RWPE2 (cell line): Measurements from ENCODE around the gene RXRA.

ENCODE experiments used
- ATAC-seq: fragments of 200-7000 bp; cut with Tn5 transposase; 3 replicates; pipeline ENCODE4 v1.9.1; 2021; ENCODE audit warnings: low read depth
- DNase-seq: peaks from one replicate; pipeline ENCODE4 v3.0.0-alpha.2; 2020; ENCODE audit warnings: low spot score
- H3K27ac ChIP-seq: fragments of 450-650 bp; 2 replicates; pipeline ENCODE4 v1.5.1; 2017; ENCODE audit warnings: mild to moderate bottlenecking; ENCODE audit not compliant: poor library complexity, severe bottlenecking
- H3K27me3 ChIP-seq: fragments of 250-450 bp; sonication (Bioruptor Pico); 2 replicates; pipeline ENCODE4 v1.5.1; 2021; ENCODE audit warnings: mild to moderate bottlenecking, moderate library complexity; ENCODE audit not compliant: insufficient read depth, poor library complexity, severe bottlenecking
- H3K36me3 ChIP-seq: fragments of 250-450 bp; sonication (Bioruptor Pico); 2 replicates; pipeline ENCODE4 v1.5.1; 2020; ENCODE audit warnings: low read depth, mild to moderate bottlenecking, moderate library complexity
- H3K4me1 ChIP-seq: fragments of 250-450 bp; sonication (Bioruptor Pico); 2 replicates; pipeline ENCODE4 v1.5.1; 2021; ENCODE audit warnings: mild to moderate bottlenecking, moderate library complexity; ENCODE audit not compliant: insufficient read depth, poor library complexity, severe bottlenecking
- H3K4me3 ChIP-seq: fragments of 250-450 bp; sonication (Bioruptor Pico); 2 replicates; pipeline ENCODE4 v1.5.1; 2021; ENCODE audit warnings: mild to moderate bottlenecking, moderate library complexity; ENCODE audit not compliant: severe bottlenecking
- H3K9me3 ChIP-seq: fragments of 250-450 bp; sonication (Bioruptor Pico); 2 replicates; pipeline ENCODE4 v1.5.1; 2021; ENCODE audit warnings: mild to moderate bottlenecking, moderate library complexity; ENCODE audit not compliant: severe bottlenecking
- TF ChIP-seq, protein P1 (sequence below): fragments of 450-650 bp; IDR thresholded peaks from one replicate; pipeline ENCODE4 v1.5.1; 2017; ENCODE audit warnings: mild to moderate bottlenecking, moderate library complexity; ENCODE audit not compliant: poor library complexity, severe bottlenecking

RXRA gene

DNA sequence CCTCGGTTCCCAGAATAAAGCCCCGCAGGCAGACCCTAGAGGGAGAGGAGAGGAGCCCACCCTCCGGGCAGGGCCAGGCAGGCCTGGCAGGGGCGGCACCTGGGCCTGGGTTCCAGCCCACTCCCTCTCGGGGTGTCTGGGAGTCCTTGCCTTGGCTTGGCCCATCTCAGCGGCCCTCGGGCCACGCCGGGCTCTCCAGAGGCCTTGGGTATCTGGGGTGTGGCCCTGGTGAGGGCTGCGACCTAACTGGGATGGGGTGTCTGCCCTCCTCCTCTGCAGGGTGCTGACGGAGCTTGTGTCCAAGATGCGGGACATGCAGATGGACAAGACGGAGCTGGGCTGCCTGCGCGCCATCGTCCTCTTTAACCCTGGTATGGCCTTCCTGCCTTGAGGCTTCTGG lies 105.4 kb downstream of the RXRA start:
- ATAC-seq (no peak), DNase-seq (no peak)
- H3K36me3 ChIP-seq, result peaks cover 39% of the 10 kb centered on the region
- H3K27me3 ChIP-seq, result no peaks in the 10 kb centered on the region
- H3K27ac ChIP-seq, result peak overlapping the region; percentile 51
- peaks cover 17% of the 10 kb centered on the region for H3K4me1 ChIP-seq
- no peak overlapping the region for H3K4me3 ChIP-seq
- TF ChIP-seq, protein P1, sequence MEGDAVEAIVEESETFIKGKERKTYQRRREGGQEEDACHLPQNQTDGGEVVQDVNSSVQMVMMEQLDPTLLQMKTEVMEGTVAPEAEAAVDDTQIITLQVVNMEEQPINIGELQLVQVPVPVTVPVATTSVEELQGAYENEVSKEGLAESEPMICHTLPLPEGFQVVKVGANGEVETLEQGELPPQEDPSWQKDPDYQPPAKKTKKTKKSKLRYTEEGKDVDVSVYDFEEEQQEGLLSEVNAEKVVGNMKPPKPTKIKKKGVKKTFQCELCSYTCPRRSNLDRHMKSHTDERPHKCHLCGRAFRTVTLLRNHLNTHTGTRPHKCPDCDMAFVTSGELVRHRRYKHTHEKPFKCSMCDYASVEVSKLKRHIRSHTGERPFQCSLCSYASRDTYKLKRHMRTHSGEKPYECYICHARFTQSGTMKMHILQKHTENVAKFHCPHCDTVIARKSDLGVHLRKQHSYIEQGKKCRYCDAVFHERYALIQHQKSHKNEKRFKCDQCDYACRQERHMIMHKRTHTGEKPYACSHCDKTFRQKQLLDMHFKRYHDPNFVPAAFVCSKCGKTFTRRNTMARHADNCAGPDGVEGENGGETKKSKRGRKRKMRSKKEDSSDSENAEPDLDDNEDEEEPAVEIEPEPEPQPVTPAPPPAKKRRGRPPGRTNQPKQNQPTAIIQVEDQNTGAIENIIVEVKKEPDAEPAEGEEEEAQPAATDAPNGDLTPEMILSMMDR, result no peak
- no peaks in the 10 kb centered on the region for H3K9me3 ChIP-seq

DNA sequence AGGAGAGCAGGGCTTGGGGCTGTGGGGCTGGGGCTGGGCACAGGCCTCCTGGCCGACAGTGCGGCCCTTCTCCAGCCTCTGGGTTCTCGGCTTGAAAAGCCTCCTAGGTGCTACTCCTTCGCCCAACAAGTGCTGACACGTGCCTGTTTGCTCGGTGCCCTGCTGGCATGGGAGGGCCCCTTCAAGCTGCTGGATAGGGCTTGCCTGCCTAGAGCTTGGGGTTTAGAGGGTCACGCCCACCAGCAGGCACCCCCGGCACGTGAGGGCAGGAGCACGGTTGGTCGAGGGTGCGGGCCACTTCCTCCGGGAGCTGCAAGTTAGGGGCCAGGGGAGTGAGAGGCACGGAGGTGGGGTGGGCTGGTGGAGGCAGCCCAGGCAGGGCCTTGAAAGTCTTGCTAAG lies 106.2 kb downstream of the RXRA start:
- Histone ChIP-seq H3K27me3 (no peaks in the 10 kb centered on the region), H3K4me3 (no peak overlapping the region), H3K4me1 (peaks cover 17% of the 10 kb centered on the region), H3K9me3 (no peaks in the 10 kb centered on the region), H3K36me3 (peaks cover 46% of the 10 kb centered on the region), H3K27ac (peak overlapping the region; percentile 51)
- TF ChIP-seq, protein P1, result no peak
- DNase-seq, result no peak
- ATAC-seq, result peak; percentile 39

DNA sequence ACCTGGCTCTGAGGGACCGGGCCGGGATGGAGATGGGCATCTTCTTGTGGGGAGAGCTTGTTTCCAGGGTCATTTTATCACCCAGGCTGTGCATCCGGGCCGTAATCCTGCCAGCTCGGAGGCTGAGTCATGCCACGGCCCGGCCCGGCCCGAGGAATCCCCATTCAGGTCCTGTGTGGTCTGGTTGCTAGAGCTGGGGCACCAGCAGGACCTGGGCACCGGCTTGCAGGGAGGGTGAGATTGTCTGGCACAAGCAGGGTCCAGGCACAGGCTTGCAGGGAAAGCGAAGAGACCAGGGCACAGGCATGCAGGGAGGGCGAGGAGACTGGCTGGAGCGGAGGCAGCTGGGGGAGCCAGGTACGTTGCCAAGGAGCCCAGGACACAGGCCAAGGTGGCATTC lies 106.8 kb downstream of the RXRA start:
- peaks cover 46% of the 10 kb centered on the region for H3K36me3 ChIP-seq
- H3K9me3 ChIP-seq, result no peaks in the 10 kb centered on the region
- H3K4me1 ChIP-seq, result peaks cover 17% of the 10 kb centered on the region
- ATAC-seq (peak; percentile 54), DNase-seq (no peak)
- H3K27ac ChIP-seq, result peak overlapping the region; percentile 51
- no peak overlapping the region for H3K4me3 ChIP-seq
- TF ChIP-seq, protein P1, result no peak
- H3K27me3 ChIP-seq, result no peaks in the 10 kb centered on the region

DNA sequence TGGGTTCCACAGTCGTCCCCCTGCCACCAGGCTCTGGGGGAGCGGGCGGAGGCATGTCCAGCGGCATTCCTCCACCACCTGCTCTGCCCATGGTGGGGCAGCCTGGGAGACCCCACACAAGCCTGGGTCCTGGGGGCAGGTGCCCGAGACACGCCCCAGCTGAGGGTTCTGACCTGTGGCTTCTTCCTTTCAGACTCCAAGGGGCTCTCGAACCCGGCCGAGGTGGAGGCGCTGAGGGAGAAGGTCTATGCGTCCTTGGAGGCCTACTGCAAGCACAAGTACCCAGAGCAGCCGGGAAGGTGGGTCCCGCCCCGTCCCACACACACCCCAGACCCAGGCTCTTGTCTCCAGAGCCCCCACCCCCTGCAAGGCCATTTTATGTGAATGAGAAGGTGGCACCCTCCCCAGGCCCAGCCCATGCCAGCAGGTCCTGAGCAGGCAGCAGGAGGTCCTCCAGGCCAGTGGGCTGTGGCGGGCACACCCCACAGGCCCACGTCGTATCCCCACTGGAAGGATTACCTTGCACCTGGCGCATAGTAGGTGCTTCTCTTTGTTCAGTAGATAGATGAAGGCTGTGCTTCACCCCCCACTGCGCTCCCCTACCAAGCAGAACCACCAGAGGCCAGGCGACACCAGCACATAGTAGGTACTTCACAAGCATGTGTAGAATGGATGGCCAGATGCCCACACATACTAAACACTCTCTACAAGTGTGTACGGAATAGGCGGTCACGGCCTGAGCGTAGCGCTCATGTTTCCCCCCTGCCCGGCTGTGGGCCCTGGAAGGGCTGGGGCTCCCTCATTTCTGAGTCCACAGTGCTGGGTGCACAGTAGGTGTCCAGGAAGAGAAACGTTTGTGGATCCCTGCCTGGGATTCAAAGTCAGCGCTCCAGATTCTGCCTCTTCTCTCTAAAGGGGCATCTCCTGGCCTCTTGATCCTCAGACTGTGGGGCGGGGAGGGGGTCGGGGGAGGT lies 107.9 kb downstream of the RXRA start:
- H3K4me1 ChIP-seq, result peaks cover 17% of the 10 kb centered on the region

More for the DNA sequence above, 107.9 kb downstream of the RXRA start:
- Histone ChIP-seq H3K27me3 (no peaks in the 10 kb centered on the region), H3K36me3 (peaks cover 43% of the 10 kb centered on the region), H3K27ac (peak overlapping the region; percentile 54), H3K4me3 (no peak overlapping the region), H3K9me3 (no peaks in the 10 kb centered on the region)
- ATAC-seq, result no peak
- DNase-seq, result no peak
- TF ChIP-seq, protein P1, result no peak
